Trophoblast cell (in vitro differentiated cells and primary cell): ENCODE measurements around the gene SPTLC3.

Experiments
- DNase-seq, 2 donors: peaks; one replicate each; pipeline ENCODE4 v3.0.0-alpha.2; 2016
- H2AFZ ChIP-seq: 2 replicates; pipeline ENCODE4 v1.6.1; 2013; ENCODE audit warnings: low read length, moderate library complexity, mild to moderate bottlenecking; ENCODE audit not compliant: insufficient read depth, poor library complexity
- H2AK5ac ChIP-seq: 2 replicates; pipeline ENCODE4 v1.6.1; 2013; ENCODE audit warnings: mild to moderate bottlenecking, low read length
- H2BK120ac ChIP-seq: 2 replicates; pipeline ENCODE4 v1.6.1; 2013; ENCODE audit warnings: low read length, mild to moderate bottlenecking, moderate library complexity; ENCODE audit not compliant: insufficient read depth, poor library complexity
- H2BK12ac ChIP-seq: 2 replicates; pipeline ENCODE4 v1.6.1; 2013; ENCODE audit warnings: mild to moderate bottlenecking, low read length, moderate library complexity
- H2BK5ac ChIP-seq: 2 replicates; pipeline ENCODE4 v1.6.1; 2013; ENCODE audit warnings: low read length, low read depth, moderate library complexity, mild to moderate bottlenecking; ENCODE audit not compliant: poor library complexity
- H3K14ac ChIP-seq: 2 replicates; pipeline ENCODE4 v1.6.1; 2013; ENCODE audit warnings: mild to moderate bottlenecking, low read length
- H3K18ac ChIP-seq: 2 replicates; pipeline ENCODE4 v1.6.1; 2013; ENCODE audit warnings: mild to moderate bottlenecking, low read length
- H3K23ac ChIP-seq: 2 replicates; pipeline ENCODE4 v1.6.1; 2013; ENCODE audit warnings: low read length
- H3K27ac ChIP-seq: 2 replicates; pipeline ENCODE4 v1.5.1; 2013; ENCODE audit warnings: low read depth, mild to moderate bottlenecking, inconsistent platforms, low read length, moderate library complexity
- H3K27me3 ChIP-seq: 2 replicates; pipeline ENCODE4 v1.6.1; 2013; ENCODE audit warnings: inconsistent platforms, mild to moderate bottlenecking, low read length, moderate library complexity; ENCODE audit not compliant: insufficient read depth
- H3K36me3 ChIP-seq, 2 experiments: 1 replicate in 1 of 2; 2 replicates in 1 of 2; pipeline ENCODE4 v1.6.1; 2013; ENCODE audit warnings: low read length in 2 of 2, mild to moderate bottlenecking in 2 of 2, moderate library complexity in 1 of 2; ENCODE audit not compliant: insufficient read depth in 2 of 2, control insufficient read depth in 1 of 2
- H3K4ac ChIP-seq: 2 replicates; pipeline ENCODE4 v1.6.1; 2013; ENCODE audit warnings: low read depth, mild to moderate bottlenecking, low read length, moderate library complexity
- H3K4me1 ChIP-seq, 2 experiments: 1 replicate in 1 of 2; 2 replicates in 1 of 2; pipeline ENCODE4 v1.6.1; 2013; ENCODE audit warnings: low read length in 2 of 2, mild to moderate bottlenecking in 2 of 2, moderate library complexity in 1 of 2; ENCODE audit not compliant: insufficient read depth in 2 of 2, control insufficient read depth in 1 of 2
- H3K4me2 ChIP-seq: 2 replicates; pipeline ENCODE4 v1.6.1; 2013; ENCODE audit warnings: inconsistent platforms, mild to moderate bottlenecking, low read length, moderate library complexity
- H3K4me3 ChIP-seq: 2 replicates; pipeline ENCODE4 v1.5.1; 2013; ENCODE audit warnings: mild to moderate bottlenecking, low read depth, low read length, inconsistent platforms
- H3K79me1 ChIP-seq: one replicate; pipeline ENCODE4 v1.6.1; 2013; ENCODE audit warnings: low read length
- H3K79me2 ChIP-seq: 2 replicates; pipeline ENCODE4 v1.6.1; 2013; ENCODE audit warnings: low read length, mild to moderate bottlenecking; ENCODE audit not compliant: control insufficient read depth, insufficient read depth, poor library complexity
- H3K9ac ChIP-seq: 2 replicates; pipeline ENCODE4 v1.6.1; 2013; ENCODE audit warnings: mild to moderate bottlenecking, low read length
- H3K9me3 ChIP-seq: 2 replicates; pipeline ENCODE4 v1.6.1; 2013; ENCODE audit warnings: low read depth, mild to moderate bottlenecking, control low read depth, inconsistent platforms, low read length; ENCODE audit not compliant: insufficient read depth
- H4K12ac ChIP-seq: 2 replicates; pipeline ENCODE4 v1.6.1; 2013; ENCODE audit warnings: low read depth, mild to moderate bottlenecking, low read length, moderate library complexity
- H4K8ac ChIP-seq: 2 replicates; pipeline ENCODE4 v1.6.1; 2013; ENCODE audit warnings: low read depth, mild to moderate bottlenecking, low read length, moderate library complexity
- H4K91ac ChIP-seq: one replicate; pipeline ENCODE4 v1.6.1; 2013; ENCODE audit warnings: low read depth, mild to moderate bottlenecking, low read length, moderate library complexity
- WGBS: extraction: QIAGEN DNeasy Blood & Tissue Kit; methylation state at CpG from one replicate; pipeline ENCODE4 v1.1.7; 2013; ENCODE audit warnings: missing lambda C conversion rate; ENCODE audit not compliant: insufficient read length, insufficient coverage; ENCODE audit errors: extremely low coverage; 5-methylcytosine and 5-hydroxymethylcytosine counted together

Gene SPTLC3

DNA sequence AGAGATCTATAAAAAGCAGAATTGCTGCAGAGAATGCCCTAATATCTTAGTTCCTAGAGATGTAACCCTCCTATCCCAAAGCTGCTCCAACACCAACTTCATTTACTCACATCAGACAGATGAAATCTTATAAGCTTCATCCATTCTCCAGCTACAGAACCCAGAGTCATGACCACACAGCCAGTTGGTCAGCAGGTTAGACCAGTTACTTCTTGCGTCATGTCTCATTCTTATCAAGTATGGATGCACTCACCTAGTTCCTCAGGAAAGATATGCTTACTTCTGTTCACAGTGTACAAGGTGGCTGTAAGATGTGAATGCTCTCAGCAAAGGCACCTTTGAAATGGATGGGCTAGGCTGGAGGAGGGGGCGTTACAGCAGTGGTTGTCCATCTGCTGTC is 164.4 kb downstream of the SPTLC3 start:
- peak; percentile 84 to 97 for DNase-seq
- Histone ChIP-seq H3K9me3 (no peaks in the 10 kb centered on the region), H3K18ac (no peak overlapping the region), H3K27ac (no peak overlapping the region), H3K27me3 (no peaks in the 10 kb centered on the region), H2BK120ac (no peak overlapping the region), H2BK12ac (no peak overlapping the region), H4K91ac (no peak overlapping the region), H3K4me1 (peaks cover 0 to 3% of the 10 kb centered on the region in 2 experiments), H3K4ac (no peak overlapping the region), H4K8ac (no peak overlapping the region), H2AFZ (no peak overlapping the region), H3K9ac (no peak overlapping the region), H3K23ac (no peak overlapping the region), H3K36me3 (no peaks in the 10 kb centered on the region), H3K4me2 (no peak overlapping the region), H3K79me1 (no peaks in the 10 kb centered on the region), H4K12ac (no peak overlapping the region), H2BK5ac (no peak overlapping the region), H2AK5ac (no peak overlapping the region), H3K4me3 (no peak overlapping the region), H3K14ac (no peak overlapping the region), H3K79me2 (no peaks in the 10 kb centered on the region)
- no CpG with 5 or more reads among the region's 2 CpGs for WGBS

DNA sequence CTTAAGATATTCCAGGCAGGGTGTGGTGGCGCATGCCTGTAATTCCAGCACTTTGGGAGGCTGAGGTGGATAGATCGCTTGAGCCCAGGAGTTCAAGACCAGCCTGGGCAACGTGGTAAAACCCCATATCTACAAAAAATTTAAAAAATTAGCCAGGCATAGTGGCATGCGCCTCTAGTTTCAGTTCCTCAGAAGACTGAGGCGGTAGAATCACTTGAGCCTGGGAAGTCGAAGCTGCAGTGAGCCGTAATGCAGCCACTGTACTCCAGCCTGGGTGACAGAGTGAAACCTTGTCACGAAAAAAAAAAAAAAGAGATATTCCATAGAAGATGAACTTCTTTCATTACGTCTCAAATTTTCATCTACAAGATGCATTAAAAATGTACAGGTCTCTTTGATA is 165.6 kb downstream of the SPTLC3 start:
- no peak overlapping the region for H2BK120ac ChIP-seq
- DNase-seq, result peak in 1 of 2 donors; percentile 20
- no peak overlapping the region for H3K14ac ChIP-seq

DNA sequence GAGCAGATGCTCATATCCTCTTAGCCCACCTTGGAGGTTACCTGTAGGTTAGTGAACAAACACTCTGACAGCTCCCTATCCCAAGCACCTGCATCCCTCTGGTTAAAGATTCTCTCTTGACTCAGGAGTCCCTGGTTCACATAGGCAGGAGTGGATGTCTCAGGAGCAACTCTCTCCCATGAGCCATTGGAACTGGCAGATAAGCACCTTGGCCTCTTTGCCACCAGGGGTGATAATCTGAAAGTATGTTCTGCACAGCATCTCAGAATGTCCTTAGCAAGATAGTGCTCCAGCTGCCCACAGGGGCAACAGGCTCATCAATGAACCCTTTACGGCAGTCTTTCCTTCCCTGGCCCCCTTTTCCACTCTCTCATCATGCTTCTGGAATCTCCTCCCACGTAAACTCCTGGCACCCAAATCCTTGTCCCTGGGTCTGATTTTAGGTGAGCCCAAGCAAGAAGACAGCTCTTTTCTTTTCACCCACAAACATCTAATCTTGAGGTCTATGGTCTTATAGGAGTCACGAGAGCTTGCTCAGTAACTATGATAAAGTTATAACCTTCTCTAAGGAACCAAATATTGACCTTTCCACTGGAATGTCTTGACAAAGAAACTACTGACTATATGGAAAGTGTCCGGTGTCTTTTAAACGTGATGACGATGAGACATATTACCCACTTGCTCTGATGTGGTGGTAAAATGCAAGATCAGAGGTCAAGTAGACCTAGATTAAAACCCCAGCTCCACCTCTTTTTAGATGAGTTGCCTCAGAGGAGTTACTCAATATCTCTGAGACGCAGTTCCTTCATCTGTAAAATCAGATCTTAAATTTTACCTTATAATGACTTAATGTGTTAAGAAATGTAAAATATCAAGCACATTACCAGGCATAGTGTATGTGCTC is 172.5 kb downstream of the SPTLC3 start:
- no peak overlapping the region for H2BK12ac ChIP-seq
- no peak overlapping the region for H4K8ac ChIP-seq
- no peak overlapping the region for H3K23ac ChIP-seq
- H3K18ac ChIP-seq, result no peak overlapping the region
- H3K4ac ChIP-seq, result no peak overlapping the region
- no peak overlapping the region for H3K9ac ChIP-seq
- H3K4me1 ChIP-seq, result no peaks in the 10 kb centered on the region
- H3K14ac ChIP-seq, result no peak overlapping the region
- H3K4me2 ChIP-seq, result no peak overlapping the region
- H2AFZ ChIP-seq, result no peak overlapping the region
- H4K91ac ChIP-seq, result no peak overlapping the region
- H3K27ac ChIP-seq, result no peak overlapping the region
- no peak overlapping the region for H4K12ac ChIP-seq
- H2BK5ac ChIP-seq, result no peak overlapping the region
- H3K27me3 ChIP-seq, result no peaks in the 10 kb centered on the region
- no peak overlapping the region for H3K4me3 ChIP-seq
- no CpG with 5 or more reads among the region's 7 CpGs for WGBS
- no peak overlapping the region for H2BK120ac ChIP-seq
- no peaks in the 10 kb centered on the region for H3K9me3 ChIP-seq
- DNase-seq, result no peak
- H3K79me2 ChIP-seq, result no peaks in the 10 kb centered on the region
- H3K36me3 ChIP-seq, result no peaks in the 10 kb centered on the region
- H2AK5ac ChIP-seq, result no peak overlapping the region
- no peaks in the 10 kb centered on the region for H3K79me1 ChIP-seq

More for the DNA sequence above, 165.6 kb downstream of the SPTLC3 start:
- Histone ChIP-seq H3K23ac (no peak overlapping the region), H3K18ac (no peak overlapping the region), H3K4me3 (no peak overlapping the region), H3K27me3 (no peaks in the 10 kb centered on the region), H3K79me1 (no peaks in the 10 kb centered on the region), H3K9ac (no peak overlapping the region), H3K79me2 (no peaks in the 10 kb centered on the region), H4K8ac (no peak overlapping the region), H2AK5ac (no peak overlapping the region), H3K9me3 (no peaks in the 10 kb centered on the region), H3K27ac (no peak overlapping the region), H4K91ac (no peak overlapping the region), H3K4me1 (peaks cover 0 to 3% of the 10 kb centered on the region in 2 experiments), H3K4me2 (no peak overlapping the region), H2BK12ac (no peak overlapping the region), H3K4ac (no peak overlapping the region), H4K12ac (no peak overlapping the region), H2AFZ (no peak overlapping the region), H2BK5ac (no peak overlapping the region), H3K36me3 (no peaks in the 10 kb centered on the region)
- no CpG with 5 or more reads among the region's 9 CpGs for WGBS

DNA sequence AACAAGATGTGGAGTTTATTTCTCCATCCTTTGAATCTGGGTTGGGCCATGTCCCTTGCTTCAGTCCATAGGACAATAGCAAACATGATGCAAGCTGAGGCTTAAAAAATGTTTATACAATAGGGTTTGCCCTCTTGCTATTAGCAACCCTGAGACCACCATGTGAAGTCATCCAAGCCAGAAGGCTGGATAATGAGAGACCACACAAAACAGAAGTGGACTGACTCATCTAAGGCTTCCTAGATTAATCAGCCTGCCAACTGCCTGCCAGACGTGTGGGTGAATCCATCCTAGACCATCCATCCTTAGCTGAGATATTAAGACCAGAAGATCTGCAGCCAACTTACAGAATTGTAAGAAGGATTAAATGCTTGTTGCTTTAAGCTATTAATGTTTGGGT is 174.2 kb downstream of the SPTLC3 start:
- Histone ChIP-seq H4K12ac (no peak overlapping the region), H4K91ac (no peak overlapping the region), H3K18ac (no peak overlapping the region), H3K79me2 (no peaks in the 10 kb centered on the region), H3K9ac (no peak overlapping the region), H3K4ac (no peak overlapping the region), H2AFZ (no peak overlapping the region), H3K4me3 (no peak overlapping the region), H3K23ac (no peak overlapping the region), H3K4me2 (no peak overlapping the region), H4K8ac (no peak overlapping the region), H3K36me3 (no peaks in the 10 kb centered on the region), H2BK120ac (no peak overlapping the region), H2BK12ac (no peak overlapping the region), H3K27ac (no peak overlapping the region), H3K14ac (no peak overlapping the region), H3K79me1 (no peaks in the 10 kb centered on the region), H3K27me3 (no peaks in the 10 kb centered on the region), H3K9me3 (no peaks in the 10 kb centered on the region), H3K4me1 (no peaks in the 10 kb centered on the region), H2AK5ac (no peak overlapping the region), H2BK5ac (no peak overlapping the region)
- DNase-seq, result no peak
- no CpG with 5 or more reads among the region's 1 CpG for WGBS
